GM21515 (cell line): ENCODE results near the gene CDHR3.

Experiments used
- ATAC-seq: cut with Tn5 transposase; IDR thresholded peaks from one replicate; pipeline ENCODE4 v1.9.1; 2021; ENCODE audit not compliant: unreplicated experiment

CDHR3 gene

DNA sequence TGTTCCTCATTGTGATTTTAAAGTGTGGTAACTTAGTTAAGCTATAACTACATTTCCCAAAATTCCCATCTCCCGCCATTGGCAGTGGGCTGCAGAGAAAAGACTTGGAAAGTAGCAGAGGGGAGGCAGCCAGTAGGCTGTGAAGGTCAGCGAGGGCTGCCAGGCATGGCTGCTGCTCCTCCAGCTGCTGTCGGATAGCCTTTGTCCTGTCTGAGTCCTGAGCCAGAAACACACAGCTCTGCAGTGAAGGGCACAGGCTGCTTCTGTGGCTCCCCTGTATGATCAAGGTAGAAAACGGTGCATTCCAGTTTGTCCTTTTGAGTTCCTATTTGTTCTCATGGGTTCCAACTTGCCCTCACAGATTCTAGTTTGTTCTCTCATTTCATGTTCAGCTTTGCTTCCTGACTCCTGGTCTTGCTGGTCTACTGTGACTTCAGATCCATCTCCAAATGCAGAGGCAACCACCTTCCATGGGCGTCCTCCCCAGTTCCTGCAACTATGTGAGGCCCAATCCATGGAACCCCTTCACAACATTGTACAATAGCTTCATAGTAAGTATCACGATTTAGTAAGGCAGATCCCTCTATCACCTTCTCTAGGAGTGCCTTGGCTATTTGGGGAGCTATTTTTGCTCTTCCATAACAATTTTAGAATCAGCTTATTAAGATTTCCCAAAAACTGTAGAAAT lies 117.4 kb downstream of the CDHR3 start:
- no peak for ATAC-seq

DNA sequence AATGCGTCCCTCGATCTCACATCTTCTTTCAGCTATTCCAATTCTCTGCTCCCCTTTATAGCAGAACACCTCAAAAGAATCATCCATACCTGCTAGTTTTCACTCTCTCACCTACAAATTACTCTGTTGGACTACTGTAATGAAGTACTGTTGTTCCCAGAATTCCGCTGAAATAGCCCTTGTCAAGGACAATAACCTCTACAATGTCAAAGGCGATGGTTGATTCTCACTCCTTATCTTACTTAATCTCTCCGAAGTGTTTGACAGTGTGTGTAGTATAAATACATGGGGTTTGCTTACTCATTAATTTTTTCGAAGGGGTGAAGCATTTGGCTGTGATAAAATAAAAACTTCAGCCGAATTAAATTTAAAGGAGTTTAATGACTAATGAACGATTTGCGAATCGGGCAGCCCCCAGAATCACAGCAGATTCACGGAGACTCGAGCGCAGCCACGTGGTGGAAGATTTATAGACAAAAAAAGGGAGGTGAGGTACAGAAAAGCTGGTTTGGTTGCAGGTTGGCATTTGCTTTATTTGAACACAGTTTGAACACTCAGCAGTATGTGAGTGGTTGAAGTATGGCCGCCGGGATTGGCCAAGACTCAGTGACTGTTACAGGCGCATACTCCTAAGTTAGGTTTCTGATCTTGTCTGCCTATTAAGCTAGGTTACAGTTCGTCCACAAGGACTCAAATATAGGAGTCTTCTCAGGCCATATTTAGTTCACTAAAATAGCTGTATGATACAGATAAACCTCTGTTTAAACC lies 119.2 kb downstream of the CDHR3 start:
- no peak for ATAC-seq
